ENCODE measurements around the gene CRADD.

The CRADD gene

GRCh38 chr12:93870020-93870795 lies 193.0 kb downstream of the CRADD start:
- TF ChIP-seq CTCF (IDR thresholded peaks at IDR 0.05), result no peak

GRCh38 chr12:93873561-93873960 lies 196.4 kb downstream of the CRADD start:
- TF ChIP-seq CTCF (IDR thresholded peaks at IDR 0.05), result no peak

GRCh38 chr12:93875157-93875556 lies 198.0 kb downstream of the CRADD start:
- no peak for TF ChIP-seq CTCF (IDR thresholded peaks at IDR 0.05)

- no peak for TF ChIP-seq CTCF (IDR thresholded peaks at IDR 0.05)
Measured at GRCh38 chr12:93876360-93876759, 199.2 kb downstream of the CRADD start.

GRCh38 chr12:93877446-93877845 lies 200.3 kb downstream of the CRADD start:
- TF ChIP-seq CTCF (IDR thresholded peaks at IDR 0.05), result no peak

GRCh38 chr12:93879476-93880421 lies 202.6 kb downstream of the CRADD start:
- TF ChIP-seq CTCF (IDR thresholded peaks at IDR 0.05), result no peak

GRCh38 chr12:93880853-93881522 lies 203.8 kb downstream of the CRADD start:
- TF ChIP-seq CTCF (IDR thresholded peaks at IDR 0.05), result no peak
